ENCODE data around the gene MAP3K19. TPM values are rescaled to one million over a fixed set of nuclear protein-coding genes. Genes with fewer than 3 reads are reported as not detected.

MAP3K19 gene
- total RNA-seq, 4 donors from 2014 or later, result not detected

DNA sequence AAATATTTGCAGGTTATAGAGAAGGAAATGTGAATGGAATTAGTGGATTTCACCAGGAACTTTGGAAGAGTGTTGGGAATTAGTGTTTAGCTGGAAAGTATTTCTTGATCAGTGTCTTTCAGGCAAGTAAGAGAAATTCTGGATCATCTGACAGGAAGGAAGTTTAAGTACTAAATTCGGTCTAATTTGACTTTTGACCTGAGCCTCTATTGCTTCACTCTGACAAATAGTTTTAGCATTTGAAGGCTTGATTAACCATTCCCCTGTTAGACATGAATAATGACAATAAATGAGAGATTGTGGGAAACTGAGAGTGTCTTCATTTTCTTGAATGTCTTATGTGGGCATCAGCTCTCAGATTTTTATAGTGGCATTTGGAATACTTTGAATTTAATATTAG lies 112.6 kb downstream of the MAP3K19 start:
- TF ChIP-seq, protein P1, sequence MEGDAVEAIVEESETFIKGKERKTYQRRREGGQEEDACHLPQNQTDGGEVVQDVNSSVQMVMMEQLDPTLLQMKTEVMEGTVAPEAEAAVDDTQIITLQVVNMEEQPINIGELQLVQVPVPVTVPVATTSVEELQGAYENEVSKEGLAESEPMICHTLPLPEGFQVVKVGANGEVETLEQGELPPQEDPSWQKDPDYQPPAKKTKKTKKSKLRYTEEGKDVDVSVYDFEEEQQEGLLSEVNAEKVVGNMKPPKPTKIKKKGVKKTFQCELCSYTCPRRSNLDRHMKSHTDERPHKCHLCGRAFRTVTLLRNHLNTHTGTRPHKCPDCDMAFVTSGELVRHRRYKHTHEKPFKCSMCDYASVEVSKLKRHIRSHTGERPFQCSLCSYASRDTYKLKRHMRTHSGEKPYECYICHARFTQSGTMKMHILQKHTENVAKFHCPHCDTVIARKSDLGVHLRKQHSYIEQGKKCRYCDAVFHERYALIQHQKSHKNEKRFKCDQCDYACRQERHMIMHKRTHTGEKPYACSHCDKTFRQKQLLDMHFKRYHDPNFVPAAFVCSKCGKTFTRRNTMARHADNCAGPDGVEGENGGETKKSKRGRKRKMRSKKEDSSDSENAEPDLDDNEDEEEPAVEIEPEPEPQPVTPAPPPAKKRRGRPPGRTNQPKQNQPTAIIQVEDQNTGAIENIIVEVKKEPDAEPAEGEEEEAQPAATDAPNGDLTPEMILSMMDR (IDR thresholded peaks at IDR 0.05; ENCODE audit: low read depth), result no peak

DNA sequence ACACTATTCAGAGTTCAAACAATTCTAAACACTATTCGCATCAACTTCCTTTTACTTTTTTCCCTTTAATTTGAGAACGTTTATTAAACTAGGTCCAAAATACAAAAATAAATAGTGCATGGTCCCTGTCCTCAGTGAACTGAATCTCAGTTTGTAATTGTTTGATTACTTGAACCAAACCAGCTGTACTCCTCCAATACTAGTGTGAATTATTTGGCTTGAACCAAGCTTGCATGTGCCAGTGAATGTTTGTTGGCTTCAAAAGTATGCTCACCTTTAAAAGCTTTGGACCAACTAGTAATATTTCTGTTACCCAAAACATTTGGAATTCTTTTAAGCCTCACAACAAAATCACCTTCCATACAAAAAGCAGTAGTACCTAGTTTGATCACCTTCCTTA lies 113.1 kb downstream of the MAP3K19 start:
- TF ChIP-seq, protein P1 (IDR thresholded peaks at IDR 0.05; ENCODE audit: low read depth), result no peak

DNA sequence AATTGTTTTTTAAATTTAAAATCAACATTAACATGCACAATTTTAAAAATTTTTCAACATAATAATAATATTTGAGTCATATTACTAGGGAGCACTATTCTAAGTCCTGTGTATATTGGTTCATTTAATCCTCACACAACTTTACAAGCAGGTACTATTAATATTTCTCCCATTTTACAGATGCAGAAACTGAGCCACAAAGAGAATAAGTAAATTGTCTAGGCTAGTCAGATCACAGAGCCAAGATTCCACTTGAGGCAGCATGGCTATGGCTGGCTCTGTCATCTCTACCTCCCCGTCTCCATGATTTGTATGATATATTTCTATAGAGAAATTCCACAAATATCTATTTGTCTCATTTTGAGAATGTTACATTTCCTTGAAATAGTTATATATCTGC lies 113.5 kb downstream of the MAP3K19 start:
- TF ChIP-seq, protein P1 (IDR thresholded peaks at IDR 0.05; ENCODE audit: low read depth), result no peak

DNA sequence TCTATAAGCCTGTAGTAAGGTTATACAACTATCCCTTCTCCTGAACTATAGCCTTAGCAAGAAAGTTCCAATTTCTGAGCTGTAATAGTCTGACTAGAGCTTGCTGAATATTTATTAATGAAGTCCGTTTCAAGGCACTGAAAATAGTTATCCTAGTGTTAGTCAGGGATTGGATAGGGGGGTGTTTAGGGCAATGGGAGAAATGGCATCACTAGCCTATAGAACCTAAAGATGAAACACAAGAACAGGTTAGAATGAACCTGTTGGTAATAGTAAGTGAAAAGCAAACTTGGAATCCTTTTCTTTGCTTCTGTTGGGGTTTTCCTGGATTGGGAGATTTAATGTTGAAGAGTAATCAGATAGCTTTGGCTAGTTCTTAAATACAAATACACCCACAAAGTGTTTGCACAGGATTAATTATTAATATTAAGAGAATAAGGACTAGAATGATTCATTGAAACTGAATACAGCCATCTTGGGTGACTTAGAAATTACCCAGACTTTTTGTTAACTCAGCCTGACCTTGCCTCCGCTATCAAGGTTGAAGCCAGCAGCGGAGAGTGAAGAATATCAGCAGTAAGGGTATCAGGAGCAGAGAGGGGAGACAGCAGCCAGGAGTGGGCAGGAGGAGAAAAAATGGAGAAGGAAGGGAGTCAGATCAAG lies 114.3 kb downstream of the MAP3K19 start:
- TF ChIP-seq, protein P1 (IDR thresholded peaks at IDR 0.05; ENCODE audit: low read depth), result no peak

DNA sequence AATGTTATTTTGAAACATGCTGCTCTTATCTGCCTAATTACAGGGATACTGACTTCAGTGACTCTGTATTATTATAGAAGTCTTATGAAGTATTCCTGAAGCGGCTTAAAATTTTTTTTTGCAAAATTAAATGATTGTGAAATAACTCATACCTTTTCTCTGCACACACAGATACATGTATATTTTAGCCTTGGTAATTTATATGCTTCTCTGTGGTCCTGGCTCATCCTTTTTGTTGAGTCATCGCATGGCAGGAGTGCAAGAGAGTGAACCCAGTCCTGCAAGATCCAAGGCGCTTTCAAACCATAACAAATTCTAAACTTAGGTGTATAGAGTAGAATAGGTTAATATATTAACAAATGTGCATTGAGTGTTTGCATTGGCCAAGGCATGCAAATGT lies 120.1 kb downstream of the MAP3K19 start:
- TF ChIP-seq, protein P1 (IDR thresholded peaks at IDR 0.05; ENCODE audit: low read depth), result no peak

DNA sequence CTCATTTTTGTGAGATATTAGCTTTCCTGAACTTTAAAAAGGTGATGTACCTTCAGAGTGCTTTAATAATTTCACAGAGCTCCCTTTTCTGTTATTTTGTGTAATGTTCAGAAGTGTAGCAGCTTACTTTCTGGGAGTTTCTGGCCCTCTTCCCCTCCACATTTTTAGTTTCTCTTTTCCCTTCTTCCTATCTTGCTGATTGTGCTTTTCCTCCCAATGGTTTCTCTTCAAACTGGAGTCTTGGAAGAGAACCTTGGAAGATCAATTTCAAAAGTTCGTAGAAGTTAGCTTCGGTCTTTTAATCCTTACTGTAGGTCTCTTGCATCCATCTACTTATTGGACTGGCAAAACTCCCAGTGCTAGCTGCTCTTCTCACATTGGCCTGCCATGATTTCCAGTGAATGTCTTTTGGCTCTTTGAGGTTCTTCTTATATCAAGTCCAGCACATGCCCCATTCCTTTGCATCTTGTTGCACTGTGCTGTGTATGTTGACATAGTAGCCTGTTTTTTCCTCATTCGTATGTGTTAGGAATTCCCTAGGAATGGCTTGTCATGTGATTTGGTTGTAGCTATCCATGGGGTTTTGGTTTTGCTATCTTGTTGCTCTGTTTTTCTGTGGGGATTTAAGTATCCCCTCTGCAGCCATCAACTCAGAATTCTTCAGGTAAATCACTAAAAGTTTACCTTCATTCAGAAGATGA lies 120.9 kb downstream of the MAP3K19 start:
- TF ChIP-seq, protein P1 (IDR thresholded peaks at IDR 0.05; ENCODE audit: low read depth), result no peak

DNA sequence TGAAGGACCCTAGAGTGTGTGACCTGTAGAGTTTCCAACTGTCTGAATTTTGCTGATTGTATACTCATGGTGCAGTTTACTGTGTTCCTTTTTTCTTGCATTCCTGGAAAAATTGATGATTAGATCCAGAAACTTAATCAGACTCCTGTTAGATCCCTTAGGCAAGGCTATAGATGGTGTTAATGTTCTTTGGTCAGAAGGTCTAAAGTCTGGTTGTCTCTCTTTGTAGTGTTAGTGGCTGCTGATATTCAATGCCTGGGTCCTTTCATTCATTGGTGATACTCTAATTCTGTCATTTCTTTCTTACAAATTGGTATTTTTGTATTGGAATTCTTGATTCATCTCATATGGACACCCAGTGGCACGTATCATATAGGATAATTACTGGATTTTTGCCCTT lies 122.3 kb downstream of the MAP3K19 start:
- TF ChIP-seq, protein P1 (IDR thresholded peaks at IDR 0.05; ENCODE audit: low read depth), result no peak

Measured in subcutaneous adipose tissue (tissue), 4 donors.